ENCODE measurements around the gene P3H3. TPM values are rescaled to one million over a fixed set of nuclear protein-coding genes. Genes with fewer than 3 reads are reported as not detected.
A peak's percentile ranks its signal among the peaks of the same experiment; 100 is the strongest.

P3H3 gene
- total RNA-seq, 1 donor from 2014 or later, result not detected

- H3K4me1 Mint-ChIP-seq, result peaks cover 30% of the 10 kb centered on the region
- peaks cover 22% of the 10 kb centered on the region for H3K36me3 Mint-ChIP-seq (ENCODE audit: low read depth)
- DNase-seq (peak; percentile 76), ATAC-seq (ENCODE audit: low read depth) (peak; percentile 51)
- intact Hi-C loops (cut with micrococcal nuclease), result loop anchor here (1.0 to 5.0 kb wide), 9 partner anchors 23 to 1231 kb away; partner anchors contain the start of genes C1RL, CHD4, LPAR5 and LPCAT3
- H3K27ac Mint-ChIP-seq, result peak within 1 kb of the TSS; percentile 99
- TF ChIP-seq CTCF (IDR thresholded peaks at IDR 0.05), result no peak
- no peaks in the 10 kb centered on the region for H3K27me3 Mint-ChIP-seq
- peak within 1 kb of the TSS; percentile 100 for H3K4me3 Mint-ChIP-seq
- H3K9me3 Mint-ChIP-seq, result no peaks in the 10 kb centered on the region
- CTCF ChIA-PET, result interaction anchor here (0.8 to 4.0 kb wide), 6 partner anchors 16 to 281 kb away, joined by 3 to 34 read pairs (median 9); partner anchors contain the start of genes MLF2, SPSB2 and TPI1
- POLR2A ChIA-PET, result interaction anchor here (0.5 to 7.5 kb wide), 33 partner anchors 9 to 994 kb away, joined by 3 to 190 read pairs (median 6); partner anchors contain the start of genes C12orf57, C1RL, COPS7A and GAPDH
Observed at GRCh38 chr12:6851153-6851920, 23.1 kb downstream of the P3H3 start, which contains the start of gene CDCA3. CDCA3 (minus strand) TSS chr12:6851286; CDS start chr12:6850952, 334 bp downstream.

GRCh38 chr12:6851921-6852650, 23.9 kb downstream of the P3H3 start, which contains the start of gene USP5:
USP5 (plus strand) TSS chr12:6852150; CDS start chr12:6852180, 30 bp downstream.
- peak; percentile 78 for ATAC-seq (ENCODE audit: low read depth)
- no peak for TF ChIP-seq CTCF (IDR thresholded peaks at IDR 0.05)
- peak; percentile 91 for DNase-seq
- Mint-ChIP-seq H3K27ac (peak within 1 kb of the TSS; percentile 99), H3K36me3 (ENCODE audit: low read depth) (peaks cover 29% of the 10 kb centered on the region), H3K9me3 (no peaks in the 10 kb centered on the region), H3K27me3 (no peaks in the 10 kb centered on the region), H3K4me3 (peak within 1 kb of the TSS; percentile 100), H3K4me1 (peaks cover 30% of the 10 kb centered on the region)
- intact Hi-C loops (cut with micrococcal nuclease), result loop anchor here (1.0 to 5.0 kb wide), 19 partner anchors 15 to 1230 kb away; partner anchors contain the start of genes C1RL, CHD4, COPS7A and EMG1
- ChIA-PET CTCF (interaction anchor here (0.8 to 4.0 kb wide), 7 partner anchors 16 to 281 kb away, joined by 3 to 34 read pairs (median 8); partner anchors contain the start of genes MLF2, SPSB2 and TPI1), POLR2A (interaction anchor here (0.6 to 7.5 kb wide), 36 partner anchors 9 to 994 kb away, joined by 3 to 190 read pairs (median 6); partner anchors contain the start of genes C12orf57, C1RL, COPS7A and GAPDH)

- ChIA-PET CTCF (interaction anchor here (1.7 to 4.0 kb wide), 4 partner anchors 15 to 38 kb away, joined by 8 to 34 read pairs (median 17); partner anchors contain the start of genes SPSB2 and TPI1), POLR2A (interaction anchor here (0.6 to 7.5 kb wide), 26 partner anchors 9 to 402 kb away, joined by 3 to 190 read pairs (median 9); partner anchors contain the start of genes C12orf57, C1RL, COPS7A and GAPDH)
- H3K27ac Mint-ChIP-seq, result peak overlapping the region; percentile 99
- ATAC-seq (ENCODE audit: low read depth) (no peak), DNase-seq (no peak)
- TF ChIP-seq CTCF (IDR thresholded peaks at IDR 0.05), result no peak
- H3K9me3 Mint-ChIP-seq, result no peaks in the 10 kb centered on the region
- peaks cover 35% of the 10 kb centered on the region for H3K36me3 Mint-ChIP-seq (ENCODE audit: low read depth)
- peaks cover 30% of the 10 kb centered on the region for H3K4me1 Mint-ChIP-seq
- no peaks in the 10 kb centered on the region for H3K27me3 Mint-ChIP-seq
- H3K4me3 Mint-ChIP-seq, result peak overlapping the region; percentile 100
- intact Hi-C loops (cut with micrococcal nuclease), result loop anchor here (1.0 to 5.0 kb wide), 15 partner anchors 14 to 1229 kb away; partner anchors contain the start of genes C1RL, COPS7A, EMG1 and ING4
Observed at GRCh38 chr12:6852651-6853354, 24.6 kb downstream of the P3H3 start.

- Mint-ChIP-seq H3K27me3 (no peaks in the 10 kb centered on the region), H3K4me3 (peak overlapping the region; percentile 100), H3K36me3 (ENCODE audit: low read depth) (peaks cover 43% of the 10 kb centered on the region), H3K9me3 (no peaks in the 10 kb centered on the region), H3K27ac (peak overlapping the region; percentile 99), H3K4me1 (peaks cover 26% of the 10 kb centered on the region)
- intact Hi-C loops (cut with micrococcal nuclease), result loop anchor here (5.0 kb wide), 5 partner anchors 216 to 1229 kb away; partner anchors contain the start of genes C1RL, LPAR5, NECAP1 and NOP2
- ChIA-PET CTCF (interaction anchor here (1.7 to 4.0 kb wide), 3 partner anchors 15 to 37 kb away, joined by 8 to 34 read pairs (median 12); partner anchors contain the start of gene TPI1), POLR2A (interaction anchor here (3.0 to 7.5 kb wide), 4 partner anchors 16 to 164 kb away, joined by 37 to 190 read pairs (median 52); partner anchors contain the start of genes C12orf57, MLF2, RNU7-1 and SPSB2)
- TF ChIP-seq CTCF (IDR thresholded peaks at IDR 0.05), result no peak
- ATAC-seq (ENCODE audit: low read depth) (no peak), DNase-seq (no peak)
Observed at GRCh38 chr12:6853626-6854025, 25.4 kb downstream of the P3H3 start.
